Esophagus muscularis mucosa (tissue), 3 donors: ENCODE data around the gene GLCCI1.

ENCODE experiments used
- CTCF ChIP-seq, 3 experiments: fragments of 200-600 bp in 2 of 3; fragments of 450-650 bp in 1 of 3; sonication (generic) in 2 of 3; IDR thresholded peaks; one replicate each; pipeline ENCODE4 v1.5.1; 2017 to 2019; ENCODE audit warnings: antibody characterized with exemption in 3 of 3, mild to moderate bottlenecking in 2 of 3, moderate library complexity in 1 of 3
- POLR2A ChIP-seq: fragments of 450-650 bp; IDR thresholded peaks from one replicate; pipeline ENCODE4 v1.6.1; 2017; ENCODE audit warnings: antibody characterized with exemption, moderate library complexity, mild to moderate bottlenecking, low read depth
- POLR2AphosphoS5 ChIP-seq, 2 donors: sonication (generic); formaldehyde crosslinking; IDR thresholded peaks; one replicate each; pipeline ENCODE4 v1.6.1; 2017; ENCODE audit warnings: antibody characterized with exemption in 2 of 2

- TF ChIP-seq POLR2A (no peak), POLR2AphosphoS5 (IDR thresholded peaks at IDR 0.05) (no peak), CTCF (IDR thresholded peaks at IDR 0.05) (no peak)
Observed at GRCh38 chr7:8058322-8058721, 89.7 kb downstream of the GLCCI1 start.
